ENCODE data around the gene KIAA1586.
"Not testable (repeated sequence)": the region's sequence is repeated elsewhere in the genome, so short reads cannot be mapped to it uniquely, and the experiment has no call there.

- not testable (repeated sequence) for TF ChIP-seq CTCF, POLR2A (IDR thresholded peaks at IDR 0.05)
Measured at GRCh38 chr6:57090458-57091067, 44.1 kb downstream of the KIAA1586 start.
